A549 (cell line): ENCODE results near the gene NEIL3.

Experiments
- KDM5A ChIP-seq: fragments of 200-600 bp; sonication (generic); IDR thresholded peaks from 2 replicates; pipeline ENCODE4 v1.6.1; 2016; ENCODE audit warnings: antibody characterized with exemption, mild to moderate bottlenecking
- NPAS2 ChIP-seq: fragments of 250-450 bp; sonication (Bioruptor Pico); IDR thresholded peaks from 2 replicates; pipeline ENCODE4 v1.8.0; 2022; ENCODE audit warnings: mild to moderate bottlenecking, moderate library complexity, borderline replicate concordance
- TF ChIP-seq, protein P1 (sequence below): fragments of >200 bp; sonication (Bioruptor Twin); formaldehyde crosslinking; IDR thresholded peaks from 3 replicates; pipeline ENCODE4 v1.5.1; 2016

DNA sequence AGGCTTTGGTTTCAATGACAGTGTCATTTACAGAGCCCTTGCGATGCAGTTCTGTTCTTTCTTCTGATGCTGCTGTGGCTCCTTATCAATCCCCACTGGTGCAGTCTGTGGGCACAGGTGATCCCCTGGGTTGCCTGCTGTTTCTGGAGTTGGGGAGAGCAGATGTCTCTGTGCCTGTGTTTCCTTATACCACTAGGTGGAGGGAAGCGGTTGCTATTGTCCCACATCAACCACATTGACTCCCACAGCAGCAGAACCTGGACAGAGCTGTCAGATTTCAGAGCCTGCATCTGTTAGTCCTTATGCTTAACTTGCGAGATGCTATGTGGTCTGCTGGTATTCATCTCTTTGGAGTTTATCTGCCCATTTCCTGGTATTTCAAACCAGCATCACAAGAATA, 57.7 kb downstream of the NEIL3 start:
- TF ChIP-seq, protein P1, sequence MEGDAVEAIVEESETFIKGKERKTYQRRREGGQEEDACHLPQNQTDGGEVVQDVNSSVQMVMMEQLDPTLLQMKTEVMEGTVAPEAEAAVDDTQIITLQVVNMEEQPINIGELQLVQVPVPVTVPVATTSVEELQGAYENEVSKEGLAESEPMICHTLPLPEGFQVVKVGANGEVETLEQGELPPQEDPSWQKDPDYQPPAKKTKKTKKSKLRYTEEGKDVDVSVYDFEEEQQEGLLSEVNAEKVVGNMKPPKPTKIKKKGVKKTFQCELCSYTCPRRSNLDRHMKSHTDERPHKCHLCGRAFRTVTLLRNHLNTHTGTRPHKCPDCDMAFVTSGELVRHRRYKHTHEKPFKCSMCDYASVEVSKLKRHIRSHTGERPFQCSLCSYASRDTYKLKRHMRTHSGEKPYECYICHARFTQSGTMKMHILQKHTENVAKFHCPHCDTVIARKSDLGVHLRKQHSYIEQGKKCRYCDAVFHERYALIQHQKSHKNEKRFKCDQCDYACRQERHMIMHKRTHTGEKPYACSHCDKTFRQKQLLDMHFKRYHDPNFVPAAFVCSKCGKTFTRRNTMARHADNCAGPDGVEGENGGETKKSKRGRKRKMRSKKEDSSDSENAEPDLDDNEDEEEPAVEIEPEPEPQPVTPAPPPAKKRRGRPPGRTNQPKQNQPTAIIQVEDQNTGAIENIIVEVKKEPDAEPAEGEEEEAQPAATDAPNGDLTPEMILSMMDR: no peak
- TF ChIP-seq KDM5A (no peak), NPAS2 (CRISPR knock-in tag) (no peak)
